Choroid plexus epithelial cell (primary cell): ENCODE measurements around the gene BRD3.
A peak's percentile ranks its signal among the peaks of the same experiment; 100 is the strongest.

Experiments used
- DNase-seq: peaks from one replicate; pipeline ENCODE4 v3.0.0-alpha.2; 2010; ENCODE audit warnings: low read depth
- H3K4me3 ChIP-seq: 2 replicates; pipeline ENCODE4 v1.5.1; 2011; ENCODE audit warnings: low read depth, mild to moderate bottlenecking, control low read depth, low read length, moderate library complexity
- CTCF ChIP-seq: conservative IDR thresholded peaks from 2 replicates; pipeline ENCODE4 v1.5.1; 2011; ENCODE audit warnings: low read depth, mild to moderate bottlenecking, control low read depth, inconsistent platforms, low read length, moderate library complexity

Gene BRD3

GRCh38 chr9:134028575-134029247 is 39.1 kb downstream of the BRD3 start:
- no peak for TF ChIP-seq CTCF
- no peak for DNase-seq

GRCh38 chr9:134028076-134028475 is 39.8 kb downstream of the BRD3 start:
- no peak for DNase-seq
- no peak overlapping the region for H3K4me3 ChIP-seq
- TF ChIP-seq CTCF: no peak

More at GRCh38 chr9:134028575-134029247, 39.1 kb downstream of the BRD3 start:
- no peak overlapping the region for H3K4me3 ChIP-seq

DNA sequence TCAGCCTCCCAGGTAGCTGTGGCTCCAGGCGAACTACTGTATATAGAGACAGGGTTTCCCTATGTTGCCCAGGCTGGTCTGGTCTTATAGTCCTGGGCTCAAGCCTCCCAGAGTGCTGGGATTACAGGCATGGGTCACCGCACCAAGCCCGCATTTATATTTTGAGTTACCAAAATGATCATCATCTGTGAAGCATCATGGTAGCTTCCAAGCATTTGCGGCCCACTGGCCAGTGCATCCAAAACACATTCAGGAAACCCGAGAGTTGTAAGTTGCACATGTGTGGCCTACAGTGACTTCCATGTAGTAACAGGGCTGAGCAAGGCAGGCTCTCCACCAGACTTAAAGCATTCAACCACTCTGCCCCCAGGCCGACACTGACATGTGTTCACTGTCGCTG is 40.3 kb downstream of the BRD3 start:
- DNase-seq: no peak
- H3K4me3 ChIP-seq: no peak overlapping the region
- TF ChIP-seq CTCF: no peak

- H3K4me3 ChIP-seq: no peak overlapping the region
- no peak for TF ChIP-seq CTCF
- no peak for DNase-seq
Measured at GRCh38 chr9:134026981-134027380, 40.8 kb downstream of the BRD3 start.

DNA sequence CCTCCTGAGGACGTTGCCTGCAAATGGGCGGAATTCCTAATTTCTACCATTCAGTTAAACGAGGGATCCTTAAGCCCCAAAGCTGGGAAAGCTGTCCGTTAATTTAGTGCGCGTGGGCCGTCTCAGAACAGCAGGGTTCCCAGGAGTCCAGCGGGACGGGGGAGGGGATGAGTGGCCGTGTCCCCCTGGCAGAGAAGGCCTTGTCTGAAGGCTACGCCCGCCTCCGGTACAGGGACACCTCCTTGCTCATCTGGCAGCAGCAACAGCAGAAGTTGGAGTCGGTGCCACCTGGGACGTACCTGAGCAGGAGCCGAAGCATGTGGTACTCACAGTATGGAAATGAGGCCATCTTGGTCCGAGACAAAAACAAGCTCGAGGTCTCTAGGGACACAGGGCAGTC is 41.2 kb downstream of the BRD3 start:
- TF ChIP-seq CTCF: no peak
- H3K4me3 ChIP-seq: no peak overlapping the region
- no peak for DNase-seq

DNA sequence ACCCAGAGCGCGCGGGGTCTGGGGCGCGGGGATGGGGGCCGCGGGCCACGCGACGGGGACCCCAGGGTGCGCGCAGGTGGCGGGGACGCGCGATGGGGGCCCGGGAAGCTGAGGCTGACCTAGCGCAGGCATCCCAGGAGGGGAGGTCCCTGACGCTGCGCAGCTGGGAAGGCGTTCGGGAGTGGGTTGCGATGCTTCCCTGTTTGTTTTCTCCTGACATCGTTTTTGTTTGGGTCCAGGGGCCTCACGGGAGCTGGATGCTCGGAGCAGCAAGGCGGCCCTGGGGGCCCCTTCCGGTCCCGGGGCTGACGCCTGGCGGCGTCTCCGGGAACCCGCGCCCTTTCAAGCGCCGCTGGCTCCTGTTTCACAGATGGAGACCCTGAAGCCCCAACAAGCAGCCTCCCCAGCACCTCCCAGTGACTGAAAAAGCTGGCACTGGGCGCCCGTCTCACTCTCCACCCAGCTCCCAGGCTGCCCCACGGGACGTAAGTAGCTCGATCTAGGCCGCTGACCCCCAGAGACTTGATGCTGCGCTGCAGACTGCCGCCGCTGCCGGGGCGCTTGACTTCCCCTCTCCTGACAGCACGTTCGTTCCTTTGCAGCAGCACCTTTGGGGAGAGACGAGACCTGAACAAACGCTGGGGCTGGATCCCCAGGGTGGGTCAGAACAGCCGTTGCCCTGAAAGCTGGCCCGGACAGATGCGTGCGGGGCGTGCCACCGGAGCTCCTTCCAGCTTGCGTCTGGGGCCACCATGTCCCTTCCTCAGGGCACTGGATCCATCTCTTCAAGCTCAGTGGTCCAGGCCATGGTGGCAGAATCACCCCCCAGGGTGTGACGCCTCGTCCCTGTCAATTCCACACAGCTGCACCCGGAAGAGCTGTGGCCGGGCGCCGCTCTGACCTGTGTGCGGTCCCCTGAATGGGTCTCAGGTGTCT is 42.0 kb downstream of the BRD3 start:
- DNase-seq: peak; percentile 52
- H3K4me3 ChIP-seq: peak overlapping the region; percentile 87
- peak; percentile 29 for TF ChIP-seq CTCF
